ENCODE results near the gene STIM1.

The STIM1 gene

GRCh38 chr11:3836903-3837302 lies 18.6 kb upstream of the STIM1 start:
- intact Hi-C loops (cut with DNase I; ENCODE audit: low total_unique reads): no loop called here
- peaks cover 0 to 13% (median 0%) of the 10 kb centered on the region in 3 donors for H3K36me3 ChIP-seq
- H3K4me1 ChIP-seq: peaks cover 0 to 57% (median 16%) of the 10 kb centered on the region in 4 donors
- TF ChIP-seq CTCF (IDR thresholded peaks at IDR 0.05): no peak
- no peak overlapping the region for H3K27ac ChIP-seq
- no peaks in the 10 kb centered on the region for H3K9me3 ChIP-seq
- DNase-seq: peak in 1 of 2 donors; percentile 52
- no peak overlapping the region for H3K4me3 ChIP-seq
- no peaks in the 10 kb centered on the region for H3K27me3 ChIP-seq

- Histone ChIP-seq H3K4me3 (no peak overlapping the region), H3K9me3 (no peaks in the 10 kb centered on the region), H3K27ac (no peak overlapping the region), H3K4me1 (peaks cover 0 to 55% (median 16%) of the 10 kb centered on the region in 4 donors), H3K36me3 (peaks cover 0 to 7% (median 0%) of the 10 kb centered on the region in 3 donors), H3K27me3 (no peaks in the 10 kb centered on the region)
- intact Hi-C loops (cut with DNase I; ENCODE audit: low total_unique reads): no loop called here
- DNase-seq: peak; percentile 66 to 75
- TF ChIP-seq CTCF (IDR thresholded peaks at IDR 0.05): no peak
These were observed 17.7 kb upstream of the STIM1 start for GRCh38 chr11:3837793-3838192.

- Histone ChIP-seq H3K36me3 (peaks cover 0 to 5% (median 0%) of the 10 kb centered on the region in 3 donors), H3K27me3 (no peaks in the 10 kb centered on the region), H3K4me1 (peaks cover 0 to 55% (median 16%) of the 10 kb centered on the region in 4 donors), H3K9me3 (no peaks in the 10 kb centered on the region), H3K4me3 (no peak overlapping the region), H3K27ac (peak overlapping the region in 1 of 2 donors; percentile 12)
- TF ChIP-seq CTCF (IDR thresholded peaks at IDR 0.05): no peak
- no peak for DNase-seq
- intact Hi-C loops (cut with DNase I; ENCODE audit: low total_unique reads): no loop called here
These were observed 17.0 kb upstream of the STIM1 start for GRCh38 chr11:3838504-3838903.

GRCh38 chr11:3840004-3840869 lies 15.2 kb upstream of the STIM1 start:
- DNase-seq: peak in 1 of 2 donors; percentile 71
- H3K27ac ChIP-seq: peak overlapping the region; percentile 94 to 99
- H3K27me3 ChIP-seq: no peaks in the 10 kb centered on the region
- intact Hi-C loops (cut with DNase I; ENCODE audit: low total_unique reads): loop anchor here (5.0 kb wide), 2 partner anchors 43 to 252 kb away; partner anchors contain the start of genes NUP98 and RRM1
- H3K9me3 ChIP-seq: no peaks in the 10 kb centered on the region
- H3K4me1 ChIP-seq: peaks cover 0 to 45% (median 16%) of the 10 kb centered on the region in 4 donors
- peak overlapping the region; percentile 96 to 99 for H3K4me3 ChIP-seq
- H3K36me3 ChIP-seq: peaks cover 0 to 2% (median 0%) of the 10 kb centered on the region in 3 donors
- no peak for TF ChIP-seq CTCF (IDR thresholded peaks at IDR 0.05)

- TF ChIP-seq CTCF (IDR thresholded peaks at IDR 0.05): no peak
- Histone ChIP-seq H3K27me3 (no peaks in the 10 kb centered on the region), H3K4me1 (peaks cover 0 to 41% (median 16%) of the 10 kb centered on the region in 4 donors), H3K4me3 (peak within 1 kb of the TSS; percentile 96 to 99), H3K36me3 (no peaks in the 10 kb centered on the region), H3K9me3 (no peaks in the 10 kb centered on the region), H3K27ac (peak within 1 kb of the TSS; percentile 94 to 99)
- intact Hi-C loops (cut with DNase I; ENCODE audit: low total_unique reads): loop anchor here (5.0 kb wide), 2 partner anchors 44 to 251 kb away; partner anchors contain the start of genes NUP98 and RRM1
- peak; percentile 79 to 91 for DNase-seq
These were observed 14.5 kb upstream of the STIM1 start, which contains the start of gene RHOG for GRCh38 chr11:3840870-3841425. Gene RHOG (minus strand): TSS chr11:3840959. CDS start chr11:3828138, 12,821 bp downstream.
